ENCODE results near the gene DRAXIN.

The DRAXIN gene

GRCh38 chr1:11671544-11672286 is 19.8 kb upstream of the DRAXIN start:
- DNase-seq (ENCODE audit: low spot score) = no peak
- TF ChIP-seq CTCF (IDR thresholded peaks at IDR 0.05; ENCODE audit: extremely low read depth, missing control alignments) = no peak

GRCh38 chr1:11673089-11673769 is 18.3 kb upstream of the DRAXIN start:
- no peak for DNase-seq (ENCODE audit: low spot score)
- TF ChIP-seq CTCF (IDR thresholded peaks at IDR 0.05; ENCODE audit: extremely low read depth, missing control alignments) = no peak

- no peak for DNase-seq (ENCODE audit: low spot score)
- TF ChIP-seq CTCF (IDR thresholded peaks at IDR 0.05; ENCODE audit: extremely low read depth, missing control alignments) = no peak
Measured at GRCh38 chr1:11674488-11674887, 17.0 kb upstream of the DRAXIN start.

- no peak for DNase-seq (ENCODE audit: low spot score)
- no peak for TF ChIP-seq CTCF (IDR thresholded peaks at IDR 0.05; ENCODE audit: extremely low read depth, missing control alignments)
Measured at GRCh38 chr1:11675325-11675724, 16.2 kb upstream of the DRAXIN start.

- no peak for DNase-seq (ENCODE audit: low spot score)
- TF ChIP-seq CTCF (IDR thresholded peaks at IDR 0.05; ENCODE audit: extremely low read depth, missing control alignments) = no peak
Measured at GRCh38 chr1:11676386-11677103, 15.0 kb upstream of the DRAXIN start.

- no peak for TF ChIP-seq CTCF (IDR thresholded peaks at IDR 0.05; ENCODE audit: extremely low read depth, missing control alignments)
Measured at GRCh38 chr1:11678442-11678841, 13.1 kb upstream of the DRAXIN start.

More at GRCh38 chr1:11678442-11678841, 13.1 kb upstream of the DRAXIN start:
- DNase-seq (ENCODE audit: low spot score) = no peak
